ENCODE results near the gene OSCP1.

The OSCP1 gene

GRCh38 chr1:36400825-36401601 is 49.2 kb downstream of the OSCP1 start:
- no peak for DNase-seq

- peak; percentile 76 for DNase-seq
These were observed 49.8 kb downstream of the OSCP1 start for GRCh38 chr1:36400514-36400824.

- no peak for DNase-seq
These were observed 51.8 kb downstream of the OSCP1 start for GRCh38 chr1:36398370-36398977.

GRCh38 chr1:36397378-36398230 is 52.6 kb downstream of the OSCP1 start, which contains the start of gene LSM10:
LSM10 (minus strand) TSS chr1:36397908; CDS start chr1:36394129, 3,779 bp downstream.
- DNase-seq = peak; percentile 87

GRCh38 chr1:36397083-36397377 is 53.2 kb downstream of the OSCP1 start:
- no peak for DNase-seq

- no peak for DNase-seq
These were observed 53.9 kb downstream of the OSCP1 start for GRCh38 chr1:36396359-36396758.

DNA sequence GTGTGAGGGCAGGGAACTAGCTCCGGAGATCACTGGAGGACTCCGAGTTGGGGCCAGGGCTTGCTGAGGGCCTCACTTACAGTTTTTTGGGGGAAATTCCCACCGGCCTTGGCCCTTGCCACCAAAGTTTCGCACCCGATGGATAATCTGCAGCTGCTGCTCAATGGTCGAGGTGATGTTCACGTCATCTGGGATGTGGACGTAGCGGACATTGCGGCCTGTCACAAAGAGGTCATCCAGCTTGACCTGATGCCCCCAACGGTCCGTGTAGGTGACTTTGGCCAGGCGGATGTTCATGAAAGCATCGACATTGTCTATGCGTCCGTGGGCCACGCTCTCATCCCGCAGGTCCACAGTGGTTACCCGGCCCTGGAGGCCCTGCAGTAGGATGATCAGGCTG is 56.6 kb downstream of the OSCP1 start:
- no peak for DNase-seq

- DNase-seq = no peak
These were observed 57.4 kb downstream of the OSCP1 start for GRCh38 chr1:36392836-36393235.

GRCh38 chr1:36391271-36391670 is 59.0 kb downstream of the OSCP1 start:
- DNase-seq = no peak

- DNase-seq = no peak
These were observed 59.8 kb downstream of the OSCP1 start for GRCh38 chr1:36390411-36390810.

DNA sequence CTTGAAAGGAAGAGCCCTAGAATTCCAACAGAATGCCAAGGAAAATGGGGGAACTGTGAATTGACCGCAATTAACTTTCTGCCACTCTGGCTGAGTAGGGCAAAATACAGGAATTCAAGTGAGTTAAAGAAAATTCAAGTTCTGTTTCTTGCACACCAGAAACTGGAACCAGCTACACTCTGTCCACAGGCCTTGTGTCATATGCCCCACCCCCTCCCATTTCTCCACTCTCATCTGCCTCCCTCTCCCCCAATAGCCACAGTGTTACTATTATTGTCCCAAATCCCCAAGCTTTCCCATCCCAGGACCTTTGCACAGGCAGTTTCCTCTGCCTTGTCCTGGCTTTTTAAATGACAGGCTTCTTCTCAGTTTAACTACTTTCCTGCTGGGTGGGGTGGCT is 60.3 kb downstream of the OSCP1 start:
- DNase-seq = no peak

DNA sequence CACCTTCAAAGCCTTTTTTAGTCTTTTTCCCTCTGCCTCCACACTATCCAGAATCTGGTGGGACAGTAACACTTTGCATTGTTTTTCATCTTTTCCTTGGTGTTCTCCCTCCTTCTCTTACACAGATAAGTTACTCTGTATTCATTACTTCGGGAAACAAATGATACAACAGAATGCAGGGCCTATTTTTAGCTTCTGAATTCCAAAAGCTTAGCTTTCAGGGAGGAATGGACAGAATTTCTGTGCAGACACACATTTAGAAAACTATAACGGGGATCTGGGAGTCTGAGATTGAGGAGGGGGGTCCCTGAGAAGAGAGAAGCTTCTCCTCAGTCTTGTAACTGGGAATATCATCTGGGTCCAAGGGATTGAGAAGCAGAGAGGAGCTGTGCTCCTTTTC is 61.0 kb downstream of the OSCP1 start:
- no peak for DNase-seq

DNA sequence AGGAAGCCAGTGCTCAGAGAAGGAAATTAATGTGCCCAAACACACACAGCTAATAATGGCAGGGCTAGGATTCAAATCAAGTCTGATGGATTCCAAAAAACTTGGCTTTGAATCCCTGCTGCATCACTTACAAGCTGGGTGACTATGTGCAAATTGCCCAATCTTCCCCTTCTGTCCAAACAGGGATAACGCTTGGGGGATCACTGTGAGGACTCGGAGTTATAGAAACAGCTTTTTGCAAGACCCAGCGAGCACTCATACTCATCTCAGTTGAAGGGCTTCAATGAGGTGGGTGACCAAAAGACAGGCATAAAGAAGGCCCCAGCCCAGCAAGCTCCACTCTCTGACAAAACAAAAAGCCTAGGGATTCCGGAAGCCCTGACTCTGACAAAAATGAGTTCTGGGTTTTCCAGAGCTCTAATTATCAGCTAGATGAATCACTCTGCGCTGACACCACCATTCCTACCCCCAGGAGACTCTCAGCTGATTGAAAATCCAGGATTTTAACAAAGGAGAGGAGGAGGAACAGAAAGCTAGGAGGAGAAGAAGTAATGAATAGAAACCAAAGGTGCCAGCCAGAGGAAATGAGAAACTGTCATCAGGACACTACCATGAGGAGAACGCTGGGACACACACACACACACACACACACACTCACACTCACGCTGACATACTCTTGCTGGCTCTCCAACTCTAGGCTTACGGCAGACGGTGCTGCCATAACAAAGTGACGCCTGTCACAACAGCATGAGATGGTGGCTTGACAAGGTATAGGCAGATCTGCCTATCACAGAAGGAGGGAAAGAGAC is 62.9 kb downstream of the OSCP1 start:
- DNase-seq = no peak

DNA sequence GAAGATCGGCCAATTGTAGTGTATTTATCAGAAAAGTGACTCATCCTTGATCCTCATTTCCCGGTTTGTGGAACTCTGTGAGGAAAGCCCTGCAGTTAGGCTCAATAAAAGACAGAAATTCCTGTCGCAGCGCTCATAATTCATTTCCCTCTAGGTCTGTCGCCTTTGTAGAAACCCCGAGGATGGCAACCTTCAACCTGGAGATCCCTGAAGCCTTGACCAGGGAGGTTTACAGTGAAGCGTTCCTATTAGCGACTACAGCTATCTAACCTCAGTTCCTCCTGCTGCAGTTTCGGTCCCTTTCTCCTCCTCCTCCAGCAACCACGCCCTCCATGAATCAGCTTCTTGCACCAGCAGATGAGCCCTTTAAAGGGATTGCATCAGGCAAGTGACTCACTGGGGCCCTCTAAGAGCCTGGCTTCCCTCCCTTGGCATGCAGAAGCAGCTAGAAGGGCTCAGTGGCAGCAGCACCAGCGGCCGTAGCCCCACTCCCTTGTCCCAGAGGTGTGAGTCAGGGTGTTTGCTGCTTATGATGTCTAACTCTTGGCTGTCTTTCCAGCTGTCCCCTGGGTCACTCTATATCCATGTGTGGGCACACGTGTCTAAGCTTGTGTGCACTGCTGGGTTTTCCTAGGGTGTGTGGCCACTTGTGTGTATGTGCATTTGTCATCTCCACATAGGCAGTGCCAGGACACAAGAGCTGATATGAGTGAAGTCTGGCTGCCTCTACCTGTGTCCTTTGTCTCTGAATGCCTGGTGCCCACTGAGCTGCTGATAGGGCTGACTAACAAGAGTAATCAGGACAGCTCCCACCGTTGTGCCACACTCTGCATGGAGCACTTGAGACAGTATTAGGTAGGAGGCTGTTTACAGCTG is 63.7 kb downstream of the OSCP1 start:
- peak; percentile 85 for DNase-seq

GRCh38 chr1:36385410-36386264 is 64.6 kb downstream of the OSCP1 start, which contains the start of gene STK40:
STK40 (minus strand) TSS chr1:36385924; CDS start chr1:36361332, 24,592 bp downstream.
- peak; percentile 99 for DNase-seq

GRCh38 chr1:36384542-36385409 is 65.5 kb downstream of the OSCP1 start:
- DNase-seq = peak; percentile 66

DNA sequence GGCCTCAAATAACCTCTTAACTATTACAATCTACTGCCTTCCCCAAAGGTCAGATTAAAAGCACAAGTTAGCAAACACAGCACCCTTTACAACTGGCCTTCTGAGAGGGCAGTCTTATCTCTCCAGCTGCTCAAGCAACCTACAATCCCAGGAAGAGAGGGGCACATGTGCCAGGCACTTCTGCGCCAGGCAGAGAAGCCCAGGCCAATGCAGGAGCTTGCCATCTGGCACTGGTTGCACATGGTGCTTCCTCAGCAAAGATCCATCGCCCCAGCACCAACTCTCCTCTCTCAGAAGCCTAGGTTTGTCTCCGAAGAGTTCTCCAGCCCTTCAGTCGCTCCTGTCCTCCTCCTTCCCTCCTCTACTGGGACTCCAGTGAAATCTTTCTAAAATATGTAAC is 67.0 kb downstream of the OSCP1 start:
- no peak for DNase-seq

- no peak for DNase-seq
These were observed 67.6 kb downstream of the OSCP1 start for GRCh38 chr1:36382669-36383068.

DNA sequence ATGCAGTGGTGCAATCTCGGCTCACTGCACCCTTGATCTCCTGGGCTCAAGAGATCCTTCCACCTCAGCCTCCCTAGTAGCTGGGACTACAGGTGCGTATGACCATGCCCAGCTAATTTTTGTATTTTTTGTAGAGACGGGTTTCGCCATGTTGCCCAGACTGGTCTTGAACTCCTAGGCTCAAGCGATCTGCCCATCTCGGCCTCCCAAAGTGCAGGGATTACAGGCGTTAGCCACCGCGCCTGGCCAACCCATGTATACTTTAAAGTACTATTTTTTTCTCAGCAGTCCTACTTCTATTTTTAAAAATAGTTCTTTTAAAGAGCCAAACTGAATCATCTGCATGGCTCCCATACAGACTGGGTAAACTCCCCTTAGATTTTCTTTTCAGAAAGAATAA is 68.0 kb downstream of the OSCP1 start:
- DNase-seq = no peak

DNA sequence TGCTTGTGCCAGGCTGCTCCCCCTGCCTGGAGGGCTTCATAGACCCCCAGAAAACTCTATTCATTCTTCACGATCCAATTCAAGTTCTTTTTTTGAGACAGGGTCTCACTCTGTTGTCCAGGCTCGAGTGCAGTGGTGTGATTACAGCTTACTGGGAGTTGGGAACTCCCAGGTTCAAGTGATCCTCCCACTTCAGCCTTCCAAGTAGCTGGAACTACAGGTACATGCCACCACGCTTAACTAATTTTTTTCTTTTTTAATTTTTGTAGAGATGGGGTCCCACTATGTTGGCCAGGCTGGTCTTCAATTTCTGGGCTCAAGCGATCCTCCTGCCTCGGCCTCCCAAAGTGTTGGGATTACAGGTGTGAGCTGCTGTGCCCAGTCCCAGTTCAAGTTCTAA is 68.8 kb downstream of the OSCP1 start:
- no peak for DNase-seq

Data from NCI-H2171 treated with DMSO at 0.1 percent for 48 hours (cell line).